Occipital lobe (tissue), 1 donor: ENCODE measurements around the gene PCK1. TPM values are rescaled to one million over a fixed set of nuclear protein-coding genes. Genes with fewer than 3 reads are reported as not detected.

ENCODE experiments used
- total RNA-seq: library from RNA; depleted of rRNA; stranded (reverse); fragments of >200 nt; gene quantifications from one replicate; pipeline ENCODE4 v1.2.3, GENCODE V29; 2014

PCK1 gene
- total RNA-seq, 1 donor from 2014 or later: 0.31 TPM

Other genes with a start within 250 kb of the PCK1 start
- gene SPO11, start 231.3 kb upstream of the PCK1 start, total RNA-seq: not detected
- 35.2 TPM for gene RAE1, start 209.9 kb upstream of the PCK1 start, total RNA-seq
- 11.2 TPM for gene RBM38, start 169.7 kb upstream of the PCK1 start, total RNA-seq
- not detected for gene CTCFL, start 36.0 kb upstream of the PCK1 start, total RNA-seq
- gene ZBP1, start 59.3 kb downstream of the PCK1 start, total RNA-seq: not detected
- gene PMEPA1, start 148.9 kb downstream of the PCK1 start, total RNA-seq: 8.3 TPM